Choroid plexus epithelial cell (primary cell): ENCODE measurements around the gene HSPBP1.
"Not testable (repeated sequence)": the region's sequence is repeated elsewhere in the genome, so short reads cannot be mapped to it uniquely, and the experiment has no call there.

ENCODE experiments used
- DNase-seq: peaks from one replicate; pipeline ENCODE4 v3.0.0-alpha.2; 2010; ENCODE audit warnings: low read depth
- H3K4me3 ChIP-seq: 2 replicates; pipeline ENCODE4 v1.5.1; 2011; ENCODE audit warnings: low read depth, mild to moderate bottlenecking, control low read depth, low read length, moderate library complexity
- CTCF ChIP-seq: conservative IDR thresholded peaks from 2 replicates; pipeline ENCODE4 v1.5.1; 2011; ENCODE audit warnings: low read depth, mild to moderate bottlenecking, control low read depth, inconsistent platforms, low read length, moderate library complexity

The HSPBP1 gene

GRCh38 chr19:55279770-55280643, at the start of gene HSPBP1:
HSPBP1 (minus strand) TSS chr19:55280110; CDS start chr19:55279608, 502 bp downstream.
- no peak for TF ChIP-seq CTCF
- peak within 1 kb of the TSS; percentile 95 for H3K4me3 ChIP-seq
- DNase-seq: peak; percentile 97

- DNase-seq, H3K4me3 ChIP-seq: not testable (repeated sequence)
Observed at GRCh38 chr19:55328774-55329318, 48.9 kb upstream of the HSPBP1 start.

GRCh38 chr19:55325172-55325571, 45.3 kb upstream of the HSPBP1 start, which contains the start of gene TMEM150B:
TMEM150B (minus strand) TSS chr19:55325341; CDS start chr19:55321036, 4,305 bp downstream.
- no peak for DNase-seq
- H3K4me3 ChIP-seq: no peak within 1 kb of the TSS
- no peak for TF ChIP-seq CTCF

GRCh38 chr19:55324662-55325061, 44.8 kb upstream of the HSPBP1 start:
- DNase-seq: no peak
- H3K4me3 ChIP-seq: no peak overlapping the region
- no peak for TF ChIP-seq CTCF

- TF ChIP-seq CTCF: no peak
- no peak overlapping the region for H3K4me3 ChIP-seq
- no peak for DNase-seq
Observed at GRCh38 chr19:55322204-55322885, 42.4 kb upstream of the HSPBP1 start.

- no peak overlapping the region for H3K4me3 ChIP-seq
- DNase-seq: no peak
Observed at GRCh38 chr19:55321466-55322137, 41.7 kb upstream of the HSPBP1 start.

More at GRCh38 chr19:55321466-55322137, 41.7 kb upstream of the HSPBP1 start:
- no peak for TF ChIP-seq CTCF
